ENCODE measurements around the gene NFIX.

NFIX gene

GRCh38 chr19:13060233-13060963 lies 65.1 kb downstream of the NFIX start:
- no peak for DNase-seq

DNA sequence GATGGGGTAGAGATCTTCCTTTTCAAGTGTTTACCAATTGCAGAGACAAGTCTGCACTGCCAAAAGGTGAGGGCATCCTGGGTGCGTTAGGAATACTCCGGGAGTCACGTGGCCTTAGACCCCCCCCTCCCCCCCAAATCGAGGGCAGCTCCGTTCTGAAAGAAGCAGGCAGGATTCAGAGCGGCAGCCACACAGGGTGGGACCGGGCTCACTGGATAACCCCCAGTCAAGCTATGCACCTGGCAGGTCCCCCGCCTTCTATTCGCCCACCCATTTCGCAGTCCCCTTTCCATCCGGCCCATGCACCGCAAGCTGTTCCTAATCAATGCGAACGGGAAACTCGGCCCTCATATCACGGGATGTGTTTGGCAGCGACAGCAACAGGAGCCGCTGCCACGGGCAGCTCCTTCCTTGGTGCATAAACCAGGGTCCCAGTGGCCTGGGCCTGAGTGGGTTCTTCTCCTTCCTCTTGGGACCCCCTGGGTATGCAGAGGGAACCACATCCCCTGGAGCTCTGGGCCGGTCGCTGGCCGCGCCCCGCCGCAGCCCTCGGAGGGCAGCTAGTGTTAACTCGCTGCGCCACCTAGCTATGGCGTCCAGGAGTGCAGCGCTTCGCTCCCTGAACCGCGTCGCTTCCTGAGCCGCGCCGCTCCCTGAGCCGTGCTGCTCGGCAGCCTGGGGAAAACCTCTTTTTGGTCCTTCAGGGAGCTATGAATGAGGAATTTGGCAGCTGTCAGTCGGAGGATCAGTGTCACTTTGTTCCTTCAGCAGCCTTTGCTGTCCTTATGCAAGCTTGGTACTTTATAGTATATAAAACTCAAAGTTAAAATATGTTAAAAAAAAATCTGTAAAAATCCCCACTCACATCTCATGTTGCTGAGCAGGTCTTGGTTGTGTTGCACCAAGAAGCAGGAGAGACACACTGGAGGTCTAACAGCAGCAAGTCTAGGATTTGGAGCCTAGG lies 66.0 kb downstream of the NFIX start:
- DNase-seq: peak; percentile 54

GRCh38 chr19:13062317-13062716 lies 67.0 kb downstream of the NFIX start:
- no peak for DNase-seq

DNA sequence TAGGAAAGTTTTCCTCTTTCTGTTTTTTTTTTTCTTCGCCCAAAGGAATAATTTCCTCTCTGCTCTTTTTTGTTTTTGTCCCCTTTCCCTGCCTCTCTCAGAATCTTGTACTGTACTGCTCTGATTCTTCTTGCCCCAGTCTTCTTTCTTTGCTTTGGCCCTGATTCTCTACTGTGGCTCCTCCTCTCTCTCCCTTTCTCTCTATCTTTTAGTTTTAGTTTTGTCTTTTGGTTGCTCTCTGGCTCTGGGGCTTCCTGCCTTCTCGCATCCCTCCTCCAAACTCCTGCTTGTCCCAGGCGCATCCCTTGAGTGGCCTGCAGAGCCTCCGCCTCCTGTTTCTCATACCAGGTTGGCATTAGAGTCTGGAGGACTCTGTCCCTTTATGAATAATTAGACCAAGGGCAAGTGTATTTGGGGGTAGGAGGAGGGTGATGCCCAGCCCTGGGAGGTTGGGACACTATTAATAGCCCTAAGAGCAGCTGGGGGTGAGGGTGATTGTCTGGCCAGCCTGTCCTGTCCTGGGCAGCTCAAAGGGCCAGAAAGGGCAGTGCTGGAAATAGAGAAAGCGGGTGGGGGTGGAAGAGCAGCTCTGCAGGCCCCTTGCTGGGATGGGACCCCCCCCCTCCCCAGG lies 68.3 kb downstream of the NFIX start:
- DNase-seq: no peak

DNA sequence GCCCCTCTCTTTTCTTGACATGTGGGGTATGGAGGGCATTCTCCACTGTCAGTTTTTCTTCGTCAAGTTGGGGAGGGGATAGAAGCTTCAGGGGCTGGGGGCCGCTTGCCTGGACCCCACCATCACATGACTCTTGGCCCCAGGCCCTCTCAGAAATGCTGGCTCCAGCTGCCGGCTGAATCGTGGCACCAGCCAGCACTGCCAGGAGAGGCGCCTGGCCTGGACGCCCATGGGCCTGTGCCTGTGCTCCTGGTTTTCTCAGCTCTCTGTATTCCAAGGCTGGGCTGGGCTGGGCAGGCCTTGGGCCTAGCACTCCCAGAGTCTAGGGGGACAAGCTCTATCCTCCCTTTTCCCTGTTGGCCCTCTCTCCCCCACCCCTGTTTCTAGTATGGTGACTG lies 68.8 kb downstream of the NFIX start:
- DNase-seq: no peak

GRCh38 chr19:13066226-13066625 lies 71.0 kb downstream of the NFIX start:
- no peak for DNase-seq

DNA sequence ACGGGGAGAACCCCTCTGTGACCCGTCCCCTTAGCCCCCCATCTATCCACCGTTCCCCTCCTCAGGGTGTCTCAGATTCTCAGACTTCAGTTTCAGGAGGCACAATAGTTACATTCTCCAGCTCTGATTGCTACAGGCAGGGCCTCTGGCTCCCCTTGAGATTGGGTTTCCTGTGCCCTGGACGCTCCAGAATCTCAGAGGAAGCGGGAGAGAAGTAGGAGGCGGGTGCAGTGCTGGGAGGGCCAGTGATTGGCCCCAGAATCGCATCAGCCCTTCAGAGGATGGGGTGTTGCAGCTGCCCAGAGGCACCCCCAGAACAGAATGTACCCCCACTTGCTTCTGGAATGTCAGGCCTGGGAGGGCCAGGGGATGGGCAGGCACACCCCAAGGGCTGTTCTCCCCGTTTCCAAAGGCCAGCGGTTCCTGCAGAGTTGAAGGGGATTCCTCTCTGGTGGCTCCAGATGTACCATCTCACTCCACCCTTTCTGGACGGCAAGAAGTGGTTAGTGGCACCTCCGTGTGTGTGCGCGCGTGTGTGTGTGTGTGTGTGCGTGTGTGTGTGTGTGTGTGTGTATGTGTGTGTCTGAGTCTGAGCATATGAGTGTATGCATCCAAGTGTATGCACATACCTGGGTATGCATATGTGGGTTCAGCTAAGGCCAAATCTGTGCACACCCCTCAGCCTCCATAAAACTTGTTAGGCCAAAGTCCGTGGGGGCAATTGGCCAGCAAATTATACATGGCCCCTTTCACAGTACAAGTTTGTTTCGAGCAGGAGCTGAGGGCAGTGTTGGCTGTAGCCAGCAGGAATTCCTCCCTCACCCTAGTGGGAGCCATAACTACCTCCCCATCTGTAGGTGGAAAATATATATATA lies 71.9 kb downstream of the NFIX start:
- no peak for DNase-seq

- no peak for DNase-seq
Measured at GRCh38 chr19:13068085-13068846, 73.0 kb downstream of the NFIX start.

DNA sequence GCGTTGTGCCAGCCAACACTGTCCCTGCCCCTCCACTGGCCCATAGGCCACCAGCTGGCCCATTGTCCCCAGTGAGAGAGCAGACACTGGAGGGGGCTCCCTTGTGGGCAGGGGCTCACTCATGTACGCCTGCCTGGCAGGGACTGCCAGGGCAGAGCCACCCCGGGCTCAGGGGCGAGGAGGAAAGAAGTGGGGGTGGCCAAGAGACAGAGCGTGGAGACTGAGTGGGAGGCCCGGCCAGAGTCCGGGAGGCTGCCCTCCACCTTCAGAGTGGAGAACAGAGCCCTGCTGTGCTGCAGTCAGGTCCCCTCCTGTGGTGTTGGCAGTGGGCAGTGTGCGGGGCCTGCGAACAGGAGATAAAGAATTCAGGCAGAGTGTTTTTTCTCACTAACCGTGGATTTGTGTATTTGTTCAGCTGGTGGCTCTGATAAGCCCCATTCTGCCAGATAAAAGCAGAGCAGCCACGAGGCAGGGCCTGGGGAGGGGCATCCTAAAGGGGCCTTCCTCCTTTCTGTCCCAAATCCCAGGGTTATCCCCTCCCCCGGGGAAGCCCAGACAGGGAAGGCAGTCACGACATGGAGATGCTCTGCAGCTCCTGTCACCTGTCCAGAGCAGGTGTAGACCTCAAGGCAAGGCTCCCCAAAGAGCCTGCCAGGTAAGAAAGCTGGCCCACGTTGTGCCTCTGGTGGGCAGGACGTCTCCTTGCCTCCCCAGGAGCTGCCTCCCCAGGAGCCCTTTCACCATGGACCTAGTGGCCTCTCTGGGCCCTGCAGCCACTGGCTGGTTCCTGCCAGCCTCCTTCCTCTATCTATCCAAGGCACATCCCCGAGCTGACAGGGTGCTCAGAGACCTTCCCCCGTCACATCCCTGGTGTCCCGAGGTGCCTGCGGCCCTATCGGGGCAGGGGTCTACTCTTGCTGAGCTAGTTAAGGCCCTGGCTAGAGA lies 74.4 kb downstream of the NFIX start:
- no peak for DNase-seq

- DNase-seq: no peak
Measured at GRCh38 chr19:13070425-13071140, 75.3 kb downstream of the NFIX start.

GRCh38 chr19:13071444-13072187 lies 76.3 kb downstream of the NFIX start:
- no peak for DNase-seq

DNA sequence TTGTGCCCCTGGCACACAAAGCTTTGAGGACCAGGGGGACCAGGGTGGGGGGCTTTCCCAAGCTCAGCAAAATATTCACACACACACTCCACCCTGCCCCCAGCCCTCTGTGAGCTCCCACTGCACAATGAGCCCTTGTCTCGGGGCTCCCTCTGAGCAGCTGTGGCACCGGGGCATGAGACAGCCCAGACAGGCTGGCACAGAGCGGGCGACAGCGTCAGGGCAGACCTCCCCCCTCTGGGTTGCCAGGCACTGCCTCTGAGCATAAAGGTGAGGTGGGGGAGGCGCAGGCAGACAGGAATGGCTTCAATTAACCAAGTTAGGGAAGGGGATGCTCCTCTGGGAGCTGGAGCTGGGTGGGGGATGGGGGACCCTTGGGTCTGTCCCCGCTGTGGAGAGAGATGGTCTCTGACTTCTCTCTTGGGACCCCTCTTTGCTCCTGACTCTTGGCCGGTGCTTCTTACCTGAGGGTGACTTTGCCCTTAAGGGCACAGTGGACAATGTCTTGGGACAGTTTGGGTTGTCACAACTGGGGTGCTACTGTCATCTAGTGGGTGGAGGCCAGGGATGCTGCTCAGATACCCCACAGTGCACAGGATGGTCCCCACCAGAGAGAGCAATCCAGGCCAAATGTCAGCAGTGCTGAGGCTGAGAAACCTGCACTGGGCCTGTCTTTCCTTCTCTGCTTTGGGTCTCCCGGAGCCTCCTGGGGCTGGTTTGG lies 77.1 kb downstream of the NFIX start:
- DNase-seq: no peak

DNA sequence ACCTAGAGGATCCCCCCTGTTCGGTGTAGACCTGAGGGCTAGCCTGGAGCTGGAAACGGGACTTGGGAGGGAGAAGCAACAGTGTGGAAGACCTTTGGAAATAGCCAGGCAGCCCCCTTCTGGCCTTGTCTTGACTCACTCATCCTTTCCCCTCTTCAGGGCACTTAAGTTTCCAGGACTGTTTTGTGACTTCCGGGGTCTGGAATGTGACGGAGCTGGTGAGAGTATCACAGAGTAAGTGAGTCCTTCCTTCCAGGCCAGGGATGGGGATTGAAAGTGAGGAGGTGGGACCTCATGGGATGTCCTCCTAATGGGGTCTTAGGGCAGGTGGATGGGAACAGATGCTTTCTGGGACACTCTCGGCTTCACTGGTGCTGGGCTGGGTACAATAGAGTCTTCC lies 78.0 kb downstream of the NFIX start:
- DNase-seq: no peak

DNA sequence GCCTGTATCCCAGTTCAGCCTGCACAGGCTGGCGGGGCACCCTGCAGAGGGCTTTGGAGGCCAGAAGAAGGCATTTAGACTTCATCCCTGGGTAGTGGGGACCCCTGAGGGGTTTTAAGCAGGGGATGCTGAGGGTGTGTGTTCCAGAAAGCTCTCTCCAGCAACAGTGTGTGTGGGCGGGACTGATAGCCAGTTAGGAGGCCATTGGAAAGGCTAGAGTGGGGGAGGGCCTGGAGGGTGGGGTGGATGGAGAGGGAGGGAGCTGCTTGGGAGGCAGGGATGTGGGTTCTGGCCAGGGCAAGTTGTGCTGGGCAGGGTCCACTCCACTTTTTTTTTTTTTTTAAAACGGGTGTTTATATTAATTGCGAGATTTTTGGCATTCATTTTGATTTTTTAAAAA lies 79.1 kb downstream of the NFIX start:
- DNase-seq: no peak

- DNase-seq: no peak
Measured at GRCh38 chr19:13076320-13076719, 81.0 kb downstream of the NFIX start.

- no peak for DNase-seq
Measured at GRCh38 chr19:13076787-13077186, 81.5 kb downstream of the NFIX start.

DNA sequence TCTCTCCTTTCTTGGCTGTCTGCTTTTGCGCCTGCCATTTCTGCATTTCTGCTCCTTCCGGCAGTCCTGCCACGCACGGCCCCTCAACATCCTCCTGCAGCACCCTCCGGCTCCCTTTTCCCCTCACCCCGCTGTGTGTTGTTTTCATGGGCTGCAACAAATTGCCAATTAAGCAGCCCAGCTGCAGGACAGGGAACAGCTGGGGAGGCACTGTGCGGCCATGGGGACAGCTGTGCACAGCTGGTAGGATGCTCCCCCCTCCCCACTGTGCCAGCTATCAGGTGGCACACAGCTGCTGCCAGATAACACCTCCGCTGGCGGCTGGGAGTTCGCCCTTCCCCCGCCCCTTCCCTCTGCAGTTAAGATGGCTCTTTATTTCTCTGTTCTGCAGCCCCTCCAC lies 82.0 kb downstream of the NFIX start:
- DNase-seq: no peak

DNA sequence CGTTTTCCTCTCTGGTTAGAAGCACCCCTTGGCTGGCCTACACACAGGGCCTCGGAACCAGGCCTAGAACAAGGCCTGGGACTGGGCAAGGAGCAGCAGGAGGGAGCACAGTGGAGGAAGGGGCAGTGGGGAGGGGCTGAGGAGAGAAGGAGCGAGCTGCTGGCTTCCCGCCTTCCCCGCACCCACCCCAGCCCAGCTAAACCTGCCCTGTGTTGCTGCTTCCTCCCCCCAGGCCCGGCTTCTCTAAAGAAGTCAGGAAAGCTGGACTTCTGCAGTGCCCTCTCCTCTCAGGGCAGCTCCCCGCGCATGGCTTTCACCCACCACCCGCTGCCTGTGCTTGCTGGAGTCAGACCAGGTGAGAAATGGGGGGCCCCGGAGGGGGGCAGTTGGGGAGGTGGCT lies 83.1 kb downstream of the NFIX start:
- DNase-seq: no peak
